Stimulated activated CD4-positive, alpha-beta T cell treated with anti-CD3 and anti-CD28 coated beads, TNF-alpha, amount 100 ng/mL, for 48 hours (primary cell): Measurements from ENCODE around the gene TUBA3C.
"Not testable (repeated sequence)": the region's sequence is repeated elsewhere in the genome, so short reads cannot be mapped to it uniquely, and the experiment has no call there.

Source experiments
- DNase-seq, 3 donors: peaks; one replicate each; pipeline ENCODE4 v3.0.0-alpha.2; 2020; ENCODE audit warnings: low read depth in 3 of 3

TUBA3C gene

GRCh38 chr13:19181621-19182485 lies at the start of gene TUBA3C:
TSS of gene TUBA3C (minus strand) at chr13:19181824. CDS start at chr13:19181747, 77 bp downstream.
- no peak for DNase-seq

GRCh38 chr13:19207413-19207812 lies 25.8 kb upstream of the TUBA3C start:
- DNase-seq, result not testable (repeated sequence)

GRCh38 chr13:19192622-19193021 lies 11.0 kb upstream of the TUBA3C start:
- DNase-seq, result not testable (repeated sequence)

DNA sequence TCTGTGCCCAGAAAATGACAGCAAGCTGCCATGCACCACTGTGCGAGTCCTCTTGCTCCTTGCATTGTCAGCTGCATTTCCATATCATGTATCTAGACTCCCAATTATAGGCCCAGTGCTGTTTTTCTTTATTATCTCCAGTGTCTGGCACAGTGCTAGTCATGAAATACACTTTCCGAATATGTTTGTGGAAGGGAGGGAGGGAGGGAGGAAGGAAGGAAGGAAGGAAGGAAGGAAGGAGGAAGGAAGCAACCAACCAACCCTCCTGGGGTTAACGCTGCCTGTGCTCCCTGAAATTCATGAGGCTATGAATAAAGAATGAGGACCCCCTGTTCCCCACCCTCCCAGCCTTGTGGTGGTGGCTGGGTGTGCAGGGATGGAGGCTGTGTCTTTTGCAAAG lies 8.3 kb upstream of the TUBA3C start:
- DNase-seq, result not testable (repeated sequence)

GRCh38 chr13:19189368-19189767 lies 7.7 kb upstream of the TUBA3C start:
- DNase-seq, result not testable (repeated sequence)

DNA sequence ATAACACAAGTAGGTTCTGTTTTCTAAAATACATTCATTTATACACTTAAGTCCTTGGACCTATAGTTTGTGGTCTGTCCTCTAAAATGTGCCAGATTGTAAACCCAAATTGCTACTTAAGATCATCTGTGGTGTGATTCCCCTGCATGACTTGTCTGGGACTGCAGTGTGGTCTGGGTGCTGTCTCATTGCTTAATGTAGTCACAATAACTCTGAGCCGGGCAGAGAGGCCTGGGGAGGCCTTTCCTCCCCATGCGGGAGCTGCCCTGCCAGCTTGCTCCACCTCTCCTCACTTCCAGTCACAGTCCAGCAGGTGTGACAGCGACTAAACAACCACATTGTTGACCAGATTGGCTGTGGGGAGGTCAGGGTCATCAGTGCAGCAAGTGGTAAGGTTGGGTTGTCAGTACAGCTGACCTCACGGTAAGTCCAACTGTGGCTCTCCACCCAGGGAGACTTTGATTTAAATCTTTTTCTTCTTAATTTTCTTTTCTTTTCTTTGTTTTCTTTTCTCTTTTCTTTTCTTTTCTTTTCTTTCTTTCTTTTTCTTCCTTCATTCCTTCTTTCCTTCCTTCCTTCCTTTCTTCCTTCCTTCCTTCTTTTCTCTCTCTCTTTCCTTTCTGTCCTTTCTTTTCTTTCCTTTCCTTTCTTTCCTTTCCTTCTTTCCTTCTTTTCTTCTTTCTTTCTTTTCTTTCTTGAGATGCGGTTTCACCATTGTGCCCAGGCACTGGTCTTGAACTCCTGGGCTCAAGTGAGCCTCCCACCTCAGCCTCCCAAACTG lies 4.4 kb upstream of the TUBA3C start:
- DNase-seq, result no peak

DNA sequence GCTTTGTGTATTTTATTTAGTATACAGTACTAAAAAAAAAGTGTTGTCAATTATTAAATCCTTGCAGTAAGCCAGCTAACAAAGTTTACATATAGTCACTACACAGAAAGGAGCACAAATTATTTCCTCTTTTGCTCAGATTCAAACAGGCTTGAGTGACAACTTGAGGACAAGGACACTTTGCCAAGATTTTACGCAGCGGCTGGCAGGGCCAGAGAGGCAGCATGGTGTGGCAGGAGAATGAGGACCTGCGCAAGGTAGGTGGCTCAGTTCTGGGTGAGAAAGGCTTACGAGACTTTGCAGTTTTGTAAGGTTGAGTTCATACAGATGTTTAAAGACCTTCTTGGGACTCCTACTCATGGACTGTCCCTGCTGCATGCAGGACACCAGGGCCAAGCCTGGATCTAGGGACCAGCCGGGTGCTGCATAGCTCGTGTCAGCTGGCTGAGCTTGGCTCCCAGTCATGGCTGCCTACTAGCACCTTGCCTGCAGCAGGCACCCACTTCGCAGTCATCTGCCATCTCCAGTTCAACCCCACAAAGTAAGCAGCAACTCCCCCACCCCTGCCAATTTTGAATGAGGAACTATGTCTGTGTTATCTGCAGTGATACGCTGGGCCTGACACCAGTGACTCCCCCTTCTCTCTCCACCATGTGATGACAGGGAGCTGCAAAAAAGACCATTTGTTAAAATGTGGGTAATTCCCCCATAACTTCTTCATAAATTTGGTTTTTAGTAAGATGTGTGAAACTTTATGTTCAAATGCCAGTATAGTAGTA lies 3.7 kb upstream of the TUBA3C start:
- DNase-seq, result no peak

GRCh38 chr13:19184176-19184575 lies 2.6 kb upstream of the TUBA3C start:
- no peak for DNase-seq

- DNase-seq, result no peak
Observed at GRCh38 chr13:19183676-19184075, 2.1 kb upstream of the TUBA3C start.

- DNase-seq, result no peak
Observed at GRCh38 chr13:19182536-19182935, 912 bp upstream of the TUBA3C start.

DNA sequence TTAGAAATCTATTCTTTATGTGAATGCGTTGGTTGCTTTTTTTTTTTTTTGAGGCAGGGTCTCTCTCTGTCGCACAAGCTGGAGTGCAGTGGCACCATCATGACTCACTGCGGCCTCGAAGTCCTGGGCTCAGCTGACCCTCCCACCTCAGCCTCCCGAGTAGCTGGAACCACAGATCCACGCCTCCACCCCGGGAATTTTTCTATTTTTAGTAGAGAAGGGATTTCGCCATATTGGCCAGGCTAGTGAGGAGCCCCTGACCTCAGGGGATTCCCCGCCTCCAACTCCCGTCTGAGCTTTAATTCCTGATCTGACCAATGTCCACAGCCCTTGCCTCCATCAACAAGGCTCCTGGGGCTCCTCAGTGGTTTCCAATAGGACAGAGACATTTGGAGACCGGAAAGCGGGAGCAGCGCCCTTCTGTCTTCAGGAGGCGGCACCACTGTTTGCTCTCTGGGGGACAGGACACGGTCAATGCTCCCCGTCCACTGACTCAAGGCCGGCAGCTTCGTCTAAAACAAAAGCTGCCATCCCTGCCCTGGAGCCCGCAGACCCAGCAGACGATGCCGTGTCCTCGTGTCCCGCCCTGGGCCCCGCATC lies 503 bp downstream of the TUBA3C start:
- no peak for DNase-seq

- no peak for DNase-seq
Observed at GRCh38 chr13:19179916-19180315, 1.7 kb downstream of the TUBA3C start.

GRCh38 chr13:19178901-19179593 lies 2.6 kb downstream of the TUBA3C start:
- DNase-seq, result no peak

GRCh38 chr13:19176981-19177776 lies 4.4 kb downstream of the TUBA3C start:
- DNase-seq, result not testable (repeated sequence)

DNA sequence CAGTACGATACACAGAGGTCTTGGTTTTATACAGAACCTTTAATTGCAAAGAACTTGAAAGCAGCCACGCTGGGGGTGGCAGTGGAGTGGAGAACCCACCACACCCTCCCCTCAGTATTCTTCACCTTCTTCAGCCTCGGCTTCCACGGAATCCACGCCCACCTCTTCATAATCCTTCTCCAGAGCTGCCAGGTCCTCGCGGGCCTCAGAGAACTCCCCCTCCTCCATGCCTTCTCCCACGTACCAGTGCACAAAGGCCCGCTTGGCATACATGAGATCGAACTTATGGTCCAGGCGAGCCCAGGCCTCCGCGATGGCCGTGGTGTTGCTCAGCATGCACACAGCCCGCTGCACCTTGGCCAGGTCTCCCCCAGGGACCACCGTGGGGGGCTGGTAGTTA lies 7.9 kb downstream of the TUBA3C start:
- DNase-seq, result no peak

DNA sequence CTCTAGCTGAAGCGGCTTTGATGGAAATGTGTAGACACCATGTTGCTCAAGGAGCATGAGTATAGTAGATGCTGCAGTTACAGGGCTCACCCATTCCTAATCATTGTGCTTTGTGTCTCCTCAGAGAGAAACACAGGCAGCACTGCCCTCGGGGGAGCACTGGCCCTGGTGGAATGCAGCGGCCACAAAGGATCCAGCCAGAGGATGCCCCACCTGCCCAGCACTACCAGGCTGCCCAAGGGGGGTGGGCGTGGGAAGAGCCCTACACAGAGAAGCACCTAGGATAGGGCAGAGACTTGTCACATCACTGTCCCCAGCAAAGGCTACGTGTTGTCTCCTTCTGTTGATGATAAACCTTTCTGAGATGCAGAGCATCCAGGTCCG lies 9.0 kb downstream of the TUBA3C start:
- no peak for DNase-seq

- DNase-seq, result no peak
Observed at GRCh38 chr13:19172007-19172646, 9.5 kb downstream of the TUBA3C start.

- DNase-seq, result no peak
Observed at GRCh38 chr13:19171563-19171962, 10.1 kb downstream of the TUBA3C start.

DNA sequence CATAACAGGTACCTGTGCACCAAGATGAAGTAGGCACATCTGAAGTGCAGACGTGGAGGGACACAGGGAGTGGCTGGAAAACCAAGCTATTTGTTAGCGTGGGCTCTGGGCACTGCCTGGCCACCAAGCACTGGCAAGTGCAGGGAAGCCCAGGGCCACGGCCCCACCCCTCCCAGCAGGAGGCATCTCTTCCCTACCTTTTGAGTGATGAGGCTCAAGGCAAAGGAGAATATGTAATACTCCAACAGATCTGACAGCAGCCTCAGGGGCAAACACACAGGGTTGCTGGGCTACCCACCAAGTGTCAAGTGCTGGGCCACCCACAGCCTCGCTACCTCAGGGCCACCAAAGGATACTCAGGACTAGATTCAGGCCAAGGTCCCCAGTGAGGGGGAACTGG lies 11.6 kb downstream of the TUBA3C start:
- no peak for DNase-seq

DNA sequence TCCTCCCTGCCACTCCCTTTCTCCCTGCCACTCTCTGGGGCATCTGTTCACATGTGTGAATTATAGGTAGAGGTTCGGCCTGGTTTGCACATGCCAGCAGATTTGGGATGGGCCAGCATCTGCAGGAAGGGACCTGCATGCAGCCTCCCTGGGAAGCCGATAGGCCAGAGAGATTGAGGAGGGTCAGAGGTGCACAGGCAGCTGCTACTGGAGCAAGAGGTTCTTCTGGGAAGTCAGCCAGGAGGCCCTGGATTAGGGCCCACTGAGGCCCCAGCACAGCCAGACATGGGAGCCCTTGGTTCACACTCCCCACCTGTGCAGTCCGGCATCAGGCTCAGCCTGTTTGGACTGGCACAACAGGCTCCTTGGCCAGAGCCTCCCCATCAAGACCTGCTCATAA lies 12.1 kb downstream of the TUBA3C start:
- no peak for DNase-seq
